IgD-negative memory B cell (primary cell): Measurements from ENCODE around the gene MSX2. TPM values are rescaled to one million over a fixed set of nuclear protein-coding genes. Genes with fewer than 3 reads are reported as not detected.
A peak's percentile ranks its signal among the peaks of the same experiment; 100 is the strongest.

Experiments used
- H3K27ac Mint-ChIP-seq, 3 donors: one replicate each; pipeline ENCODE4 v1.8.0; 2020 to 2022; ENCODE audit warnings: mild to moderate bottlenecking in 3 of 3, mixed read lengths in 3 of 3, moderate library complexity in 1 of 3
- H3K27me3 Mint-ChIP-seq: one replicate; pipeline ENCODE4 v1.8.0; 2021; ENCODE audit warnings: mixed read lengths
- H3K36me3 Mint-ChIP-seq: one replicate; pipeline ENCODE4 v1.8.0; 2020; ENCODE audit warnings: mild to moderate bottlenecking, mixed read lengths
- H3K4me1 Mint-ChIP-seq, 3 donors: one replicate each; pipeline ENCODE4 v1.8.0; 2020 to 2022; ENCODE audit warnings: mixed read lengths in 3 of 3, mild to moderate bottlenecking in 1 of 3
- H3K4me3 Mint-ChIP-seq, 4 donors: one replicate each; pipeline ENCODE4 v1.8.0; 2020 to 2022; ENCODE audit warnings: mild to moderate bottlenecking in 4 of 4, mixed read lengths in 4 of 4, moderate library complexity in 3 of 4
- H3K9me3 Mint-ChIP-seq, 3 donors: one replicate each; pipeline ENCODE4 v1.8.0; 2020 to 2021; ENCODE audit warnings: mixed read lengths in 3 of 3, mild to moderate bottlenecking in 1 of 3
- polyA plus RNA-seq: library from polyadenylated mRNA; unstranded; fragments of 300-500 nt; fragmentation: Illumina TruSeq; gene quantifications from one replicate; pipeline ENCODE4 v1.2.3, GENCODE V29; 2021

MSX2 gene
- not detected for polyA plus RNA-seq

DNA sequence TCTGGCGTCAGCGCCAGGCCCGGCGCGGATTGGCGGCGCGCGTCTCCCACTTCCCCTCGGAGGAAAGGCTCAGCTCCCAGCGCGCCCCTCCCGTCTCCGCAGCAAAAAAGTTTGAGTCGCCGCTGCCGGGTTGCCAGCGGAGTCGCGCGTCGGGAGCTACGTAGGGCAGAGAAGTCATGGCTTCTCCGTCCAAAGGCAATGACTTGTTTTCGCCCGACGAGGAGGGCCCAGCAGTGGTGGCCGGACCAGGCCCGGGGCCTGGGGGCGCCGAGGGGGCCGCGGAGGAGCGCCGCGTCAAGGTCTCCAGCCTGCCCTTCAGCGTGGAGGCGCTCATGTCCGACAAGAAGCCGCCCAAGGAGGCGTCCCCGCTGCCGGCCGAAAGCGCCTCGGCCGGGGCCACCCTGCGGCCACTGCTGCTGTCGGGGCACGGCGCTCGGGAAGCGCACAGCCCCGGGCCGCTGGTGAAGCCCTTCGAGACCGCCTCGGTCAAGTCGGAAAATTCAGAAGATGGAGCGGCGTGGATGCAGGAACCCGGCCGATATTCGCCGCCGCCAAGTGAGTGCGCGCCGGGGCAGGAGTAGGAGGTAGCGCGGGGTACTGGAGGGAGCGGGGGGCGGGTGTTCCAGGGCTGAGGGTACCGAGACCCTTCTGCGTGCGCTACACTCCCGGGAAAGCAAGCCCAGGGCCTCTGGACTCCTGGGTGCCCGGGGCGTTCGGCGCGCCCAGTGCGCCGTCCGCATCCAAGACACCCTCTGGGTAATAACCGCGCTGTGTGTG, at the start of gene MSX2:
MSX2 (plus strand) TSS at position 99 of the 777 bp plus-strand sequence; CDS start at position 177, 78 bp downstream.
- Mint-ChIP-seq H3K36me3 (no peaks in the 10 kb centered on the region), H3K27ac (no peak within 1 kb of the TSS), H3K27me3 (peaks cover 68% of the 10 kb centered on the region), H3K4me1 (peaks cover 0 to 6% (median 4%) of the 10 kb centered on the region in 3 donors), H3K4me3 (peak within 1 kb of the TSS in 1 of 4 donors; percentile 74), H3K9me3 (peaks cover 0 to 4% (median 0%) of the 10 kb centered on the region in 3 donors)

DNA sequence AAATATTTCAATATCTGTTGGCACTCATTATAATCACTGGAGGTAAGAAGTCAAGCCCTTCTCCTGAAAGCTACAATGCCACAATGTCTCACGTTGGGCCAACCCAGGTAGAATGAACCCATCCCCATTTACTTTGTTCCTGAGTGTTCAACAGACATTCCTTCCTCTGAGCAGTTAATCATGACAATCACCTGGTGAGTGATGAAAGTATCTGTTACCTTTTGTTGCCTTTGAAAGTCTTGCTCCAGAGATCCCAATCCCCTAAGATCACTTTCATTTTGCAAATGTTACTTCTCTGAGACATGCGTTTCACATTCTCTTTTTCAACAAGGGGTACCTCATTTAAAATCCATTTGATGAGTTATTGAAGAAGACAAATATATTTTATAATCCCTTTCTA, 49.3 kb upstream of the MSX2 start:
- no peaks in the 10 kb centered on the region for H3K27me3 Mint-ChIP-seq
- H3K4me3 Mint-ChIP-seq, result no peak overlapping the region
- no peaks in the 10 kb centered on the region for H3K36me3 Mint-ChIP-seq
- H3K9me3 Mint-ChIP-seq, result peaks cover 3 to 9% (median 4%) of the 10 kb centered on the region in 3 donors
- no peaks in the 10 kb centered on the region for H3K4me1 Mint-ChIP-seq
- H3K27ac Mint-ChIP-seq, result no peak overlapping the region

DNA sequence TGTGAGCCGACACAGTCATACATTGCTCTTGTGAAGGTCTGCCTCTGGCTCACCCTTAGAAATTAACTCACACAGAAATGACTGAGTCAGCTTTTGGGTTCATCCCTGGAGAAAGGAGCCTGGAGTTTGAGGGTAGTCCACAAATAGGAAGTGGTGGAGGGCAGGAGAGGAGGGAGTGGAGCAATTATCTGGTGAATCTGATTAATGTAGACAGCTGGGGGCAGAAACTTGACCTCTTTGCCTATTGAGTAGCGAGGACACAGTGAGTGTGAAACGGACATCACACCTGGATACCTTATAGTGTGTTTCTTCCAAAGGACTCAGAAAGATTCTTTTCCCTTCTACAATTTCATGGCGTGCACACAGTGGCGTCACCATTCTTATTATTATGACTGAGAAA, 48.5 kb upstream of the MSX2 start:
- Mint-ChIP-seq H3K9me3 (peaks cover 3 to 9% (median 4%) of the 10 kb centered on the region in 3 donors), H3K27ac (no peak overlapping the region), H3K27me3 (no peaks in the 10 kb centered on the region), H3K36me3 (no peaks in the 10 kb centered on the region), H3K4me1 (no peaks in the 10 kb centered on the region), H3K4me3 (no peak overlapping the region)

DNA sequence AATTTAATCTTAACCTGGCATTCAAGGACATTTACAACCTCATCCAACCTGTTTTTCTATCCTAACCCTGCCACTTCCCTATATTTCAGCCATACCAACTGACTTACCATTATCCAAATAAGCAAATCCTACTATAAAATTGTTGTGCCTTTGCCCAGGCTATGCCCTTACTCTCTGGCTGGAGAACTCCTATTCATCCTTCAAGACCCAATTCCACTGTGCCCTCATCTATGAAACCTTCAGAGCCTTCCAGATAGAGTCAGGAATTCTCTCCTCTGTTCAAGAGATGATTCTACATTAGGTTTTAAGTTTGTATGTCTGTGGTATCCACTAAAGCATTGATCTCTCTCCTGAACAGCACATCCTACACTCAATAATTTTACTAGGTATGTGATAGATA, 46.3 kb upstream of the MSX2 start:
- H3K4me1 Mint-ChIP-seq, result no peaks in the 10 kb centered on the region
- no peak overlapping the region for H3K27ac Mint-ChIP-seq
- no peak overlapping the region for H3K4me3 Mint-ChIP-seq
- no peaks in the 10 kb centered on the region for H3K36me3 Mint-ChIP-seq
- H3K9me3 Mint-ChIP-seq, result peaks cover 0 to 9% (median 7%) of the 10 kb centered on the region in 3 donors
- H3K27me3 Mint-ChIP-seq, result no peaks in the 10 kb centered on the region

DNA sequence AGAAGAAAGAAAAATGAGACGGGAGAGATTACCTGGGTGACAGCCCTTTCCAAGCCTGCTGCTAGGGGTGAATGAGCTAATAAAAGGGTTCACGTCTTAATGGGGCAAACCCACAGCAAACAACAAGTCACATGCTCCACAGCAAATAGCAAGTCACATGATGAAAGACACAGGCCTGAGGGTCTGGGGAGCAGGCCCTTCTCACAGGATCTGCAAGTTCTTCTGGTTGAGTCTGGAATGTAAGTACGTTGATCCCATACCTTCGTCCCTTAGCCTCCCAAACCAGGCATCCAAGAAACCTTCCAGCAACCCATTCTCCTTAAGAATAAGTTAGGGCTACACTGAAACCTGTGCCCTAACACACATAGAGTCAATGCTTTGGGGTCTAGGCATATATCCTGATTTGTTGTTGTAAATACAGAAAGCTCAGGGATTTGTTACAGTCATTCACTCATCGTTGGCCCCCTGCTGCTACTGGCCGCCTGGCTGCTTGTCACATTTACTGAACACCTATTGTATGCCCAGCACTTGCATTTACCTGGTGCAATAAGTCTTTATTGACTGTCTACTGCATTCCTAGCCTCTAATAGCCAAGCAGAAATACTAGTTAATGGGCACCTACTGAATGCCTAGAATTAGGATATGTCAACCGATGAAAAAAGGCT, 43.3 kb upstream of the MSX2 start:
- H3K9me3 Mint-ChIP-seq, result peaks cover 4 to 9% (median 7%) of the 10 kb centered on the region in 3 donors
- no peaks in the 10 kb centered on the region for H3K4me1 Mint-ChIP-seq
- no peaks in the 10 kb centered on the region for H3K36me3 Mint-ChIP-seq
- H3K27me3 Mint-ChIP-seq, result no peaks in the 10 kb centered on the region
- no peak overlapping the region for H3K27ac Mint-ChIP-seq
- H3K4me3 Mint-ChIP-seq, result no peak overlapping the region

DNA sequence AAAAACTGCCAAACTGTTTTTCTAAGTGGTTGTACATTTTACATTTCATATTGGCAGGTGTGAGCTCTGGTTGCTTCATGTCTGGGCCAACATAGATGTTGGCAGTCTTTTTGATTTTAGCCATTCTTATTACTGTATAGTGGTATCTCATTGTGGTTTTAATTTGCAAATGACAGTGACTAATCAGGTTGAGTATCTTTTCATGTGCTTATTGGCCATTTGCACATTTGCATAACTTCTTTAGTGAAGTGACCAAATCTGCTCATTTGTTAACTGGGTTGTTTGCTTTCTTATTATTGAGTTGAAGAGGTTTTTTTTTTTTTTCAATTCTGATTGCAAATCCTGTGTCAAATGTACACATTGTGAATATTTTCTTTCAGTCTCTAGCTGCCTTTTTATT, 36.9 kb upstream of the MSX2 start:
- H3K36me3 Mint-ChIP-seq, result no peaks in the 10 kb centered on the region
- H3K27ac Mint-ChIP-seq, result no peak overlapping the region
- peaks cover 0 to 7% (median 0%) of the 10 kb centered on the region in 3 donors for H3K9me3 Mint-ChIP-seq
- H3K4me1 Mint-ChIP-seq, result peaks cover 0 to under 1% (median 0%) of the 10 kb centered on the region in 3 donors
- no peak overlapping the region for H3K4me3 Mint-ChIP-seq
- peaks cover 34% of the 10 kb centered on the region for H3K27me3 Mint-ChIP-seq

DNA sequence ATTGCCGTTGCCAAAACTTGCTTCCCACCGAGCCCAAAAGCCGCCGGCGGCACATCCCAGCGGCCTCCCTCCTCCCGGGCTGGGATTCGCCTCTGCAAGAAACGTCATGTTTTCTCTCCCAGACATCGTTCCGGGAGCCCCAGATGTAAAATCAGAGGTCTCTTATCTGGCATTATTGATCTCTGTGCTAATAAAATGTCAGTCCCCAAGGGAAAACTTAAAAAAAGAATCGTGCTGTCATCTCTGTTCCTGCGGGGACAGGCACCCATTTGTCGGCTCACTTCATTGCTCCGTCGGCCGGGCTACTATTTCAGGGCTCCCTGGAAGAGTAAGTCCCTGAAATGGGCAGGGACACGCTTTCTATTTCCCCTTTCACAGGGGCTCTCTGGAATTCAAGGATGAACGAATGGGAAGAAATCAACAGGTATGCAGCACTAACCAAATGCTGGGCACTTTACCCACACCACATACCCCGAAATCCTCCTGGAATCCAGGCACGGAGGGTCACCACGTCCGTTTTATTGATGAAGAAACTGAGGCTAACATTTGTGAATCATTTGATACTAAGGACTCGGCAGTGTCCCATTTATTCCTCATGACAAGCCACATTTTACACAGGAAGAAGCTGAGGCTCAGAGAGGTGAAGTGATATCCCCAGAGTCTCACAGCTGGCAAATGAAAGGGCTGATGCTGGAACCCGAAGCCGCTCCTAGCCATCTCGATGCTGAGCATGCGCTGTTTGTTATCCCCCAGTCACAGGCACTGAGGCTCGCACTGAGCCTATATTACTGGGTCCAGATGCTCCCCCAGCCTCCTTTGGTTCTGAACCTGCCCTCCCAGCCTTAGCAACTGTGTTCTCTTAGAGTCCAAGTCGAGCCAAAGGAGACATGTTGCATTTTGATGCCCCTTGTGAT, 35.7 kb upstream of the MSX2 start:
- Mint-ChIP-seq H3K4me1 (peaks cover 0 to 3% (median 0%) of the 10 kb centered on the region in 3 donors), H3K36me3 (no peaks in the 10 kb centered on the region), H3K27me3 (peaks cover 43% of the 10 kb centered on the region), H3K9me3 (peaks cover 0 to 5% (median 0%) of the 10 kb centered on the region in 3 donors), H3K27ac (no peak overlapping the region), H3K4me3 (no peak overlapping the region)

DNA sequence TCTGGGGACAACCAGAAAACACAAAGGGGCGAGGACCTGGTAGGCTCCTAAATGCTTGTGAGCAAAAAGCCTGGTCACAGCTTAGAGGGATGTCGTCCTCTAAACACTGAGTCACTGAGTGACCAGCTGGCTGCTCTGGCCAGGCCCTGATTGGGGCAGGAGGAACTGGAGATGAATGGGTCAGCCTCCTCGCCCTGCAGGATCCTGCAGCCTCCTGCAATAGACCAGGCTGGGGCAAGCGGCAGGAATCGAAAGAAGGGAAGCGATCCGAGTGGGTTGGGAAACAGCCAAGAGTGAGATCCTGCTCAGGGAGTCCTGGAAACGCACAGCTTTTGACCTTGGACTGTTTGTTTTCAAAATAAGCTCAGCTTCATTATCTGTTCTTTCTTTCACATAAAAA, 34.1 kb upstream of the MSX2 start:
- Mint-ChIP-seq H3K27ac (no peak overlapping the region), H3K9me3 (peaks cover 0 to 3% (median 0%) of the 10 kb centered on the region in 3 donors), H3K4me3 (peak overlapping the region in 1 of 4 donors; percentile 64), H3K4me1 (peaks cover 0 to 3% (median 0%) of the 10 kb centered on the region in 3 donors), H3K36me3 (peaks cover 1% of the 10 kb centered on the region), H3K27me3 (peaks cover 56% of the 10 kb centered on the region)

DNA sequence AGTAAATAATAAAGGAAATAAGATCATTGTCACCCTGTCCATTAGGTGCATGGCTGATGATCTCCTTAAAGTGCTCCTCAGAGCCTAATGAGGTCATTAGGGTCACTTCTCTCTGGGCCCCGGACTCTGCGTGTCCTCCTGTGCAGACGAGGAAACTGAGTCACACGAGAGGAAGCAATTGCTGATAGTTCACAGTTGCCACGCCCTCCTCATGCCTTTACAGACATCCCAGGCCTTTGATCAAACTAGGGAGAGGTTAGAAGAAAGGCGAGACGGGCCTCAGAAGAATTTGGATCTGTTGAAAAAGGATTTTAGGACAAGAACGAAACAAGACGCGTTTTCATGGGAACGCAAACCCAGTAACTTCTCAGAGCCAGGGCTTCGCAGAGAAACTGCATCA, 32.0 kb upstream of the MSX2 start:
- Mint-ChIP-seq H3K9me3 (peaks cover 0 to 3% (median 0%) of the 10 kb centered on the region in 3 donors), H3K36me3 (peaks cover 1% of the 10 kb centered on the region), H3K4me1 (peaks cover 0 to 3% (median 0%) of the 10 kb centered on the region in 3 donors), H3K4me3 (no peak overlapping the region), H3K27me3 (peaks cover 57% of the 10 kb centered on the region), H3K27ac (no peak overlapping the region)

DNA sequence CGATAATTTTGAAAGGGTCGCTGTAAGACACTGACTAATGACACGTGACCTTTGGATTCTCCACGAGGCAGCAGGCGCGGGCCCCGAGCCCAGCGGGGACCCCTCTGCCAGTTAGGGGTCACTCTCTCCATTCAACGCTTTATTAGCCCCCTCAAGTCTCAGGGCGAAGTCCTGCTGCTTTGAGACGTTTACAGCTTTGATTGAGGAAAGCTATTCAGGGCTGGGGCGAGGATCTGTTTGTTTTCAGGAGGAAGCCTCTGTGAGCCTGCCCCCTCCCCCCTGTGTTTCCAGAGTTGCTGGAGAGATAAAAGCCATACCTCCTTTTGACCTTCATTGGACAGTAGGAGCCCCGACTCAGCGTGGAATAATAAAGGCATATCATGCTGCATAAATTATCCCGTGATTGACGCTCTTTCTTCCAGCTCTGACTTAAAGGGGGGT, 31.4 kb upstream of the MSX2 start:
- Mint-ChIP-seq H3K27ac (no peak overlapping the region), H3K4me3 (peak overlapping the region in 1 of 4 donors; percentile 54), H3K36me3 (peaks cover 1% of the 10 kb centered on the region), H3K4me1 (peaks cover 0 to 3% (median 0%) of the 10 kb centered on the region in 3 donors), H3K9me3 (peaks cover 0 to 3% (median 0%) of the 10 kb centered on the region in 3 donors), H3K27me3 (peaks cover 56% of the 10 kb centered on the region)

DNA sequence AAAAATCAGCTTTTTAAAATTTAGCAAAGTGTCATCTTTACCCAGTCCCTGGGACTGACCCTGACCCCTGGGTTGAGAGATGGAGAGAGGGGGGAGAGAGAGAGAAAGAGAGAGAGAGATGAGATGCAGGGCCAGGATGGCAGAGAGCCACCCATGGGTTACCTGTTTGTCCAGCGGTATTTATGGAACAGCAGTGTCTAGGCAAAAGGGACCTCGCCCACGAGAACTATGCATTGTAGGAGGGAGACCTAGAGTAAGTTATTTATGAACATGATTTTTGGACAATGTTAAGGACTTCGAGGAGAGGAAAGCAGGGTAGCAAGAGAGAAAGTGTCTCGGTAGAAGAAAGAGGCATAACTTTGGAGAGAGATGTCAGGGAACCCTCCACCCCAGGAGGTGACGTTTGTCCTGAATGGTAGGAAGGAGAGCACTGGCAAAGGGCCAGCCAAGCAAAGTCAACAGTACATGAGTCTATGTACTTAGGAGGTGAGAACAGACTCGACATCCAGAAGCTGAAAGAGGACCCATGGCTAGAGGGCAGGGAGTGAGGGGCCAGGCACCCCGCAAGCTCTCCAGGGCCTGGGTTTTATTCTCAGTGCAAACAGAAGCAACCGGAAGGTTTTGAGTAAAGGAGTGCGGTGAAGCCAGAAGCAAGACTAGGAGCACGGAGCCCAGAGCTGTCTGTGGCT, 30.5 kb upstream of the MSX2 start:
- H3K36me3 Mint-ChIP-seq, result peaks cover 1% of the 10 kb centered on the region
- no peak overlapping the region for H3K4me3 Mint-ChIP-seq
- H3K27me3 Mint-ChIP-seq, result peaks cover 48% of the 10 kb centered on the region
- peaks cover 0 to 3% (median 0%) of the 10 kb centered on the region in 3 donors for H3K4me1 Mint-ChIP-seq
- no peak overlapping the region for H3K27ac Mint-ChIP-seq
- peaks cover 0 to 3% (median 0%) of the 10 kb centered on the region in 3 donors for H3K9me3 Mint-ChIP-seq

DNA sequence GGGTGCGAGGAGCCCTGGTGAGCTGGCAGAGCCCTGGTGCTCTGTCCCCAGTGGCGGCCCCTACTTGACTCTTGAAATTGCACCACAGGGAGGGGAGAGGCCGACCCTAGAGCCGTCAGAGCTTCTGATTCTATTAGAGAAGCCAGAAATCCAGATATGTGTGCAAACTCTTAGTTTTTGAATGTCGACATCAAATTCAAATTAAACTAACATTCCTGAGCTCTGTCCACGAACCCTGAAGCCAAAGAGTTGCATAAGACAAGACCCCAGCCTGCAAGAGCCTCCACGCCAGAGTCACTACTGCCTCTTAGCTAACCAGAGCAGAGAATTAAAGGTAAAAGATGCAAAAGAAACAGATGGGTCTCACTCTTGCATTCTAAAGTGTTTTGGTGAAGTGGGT, 29.8 kb upstream of the MSX2 start:
- H3K4me1 Mint-ChIP-seq, result peaks cover 0 to 3% (median 0%) of the 10 kb centered on the region in 3 donors
- H3K9me3 Mint-ChIP-seq, result peaks cover 0 to 3% (median 0%) of the 10 kb centered on the region in 3 donors
- no peak overlapping the region for H3K27ac Mint-ChIP-seq
- peaks cover 1% of the 10 kb centered on the region for H3K36me3 Mint-ChIP-seq
- H3K4me3 Mint-ChIP-seq, result no peak overlapping the region
- H3K27me3 Mint-ChIP-seq, result peaks cover 45% of the 10 kb centered on the region

DNA sequence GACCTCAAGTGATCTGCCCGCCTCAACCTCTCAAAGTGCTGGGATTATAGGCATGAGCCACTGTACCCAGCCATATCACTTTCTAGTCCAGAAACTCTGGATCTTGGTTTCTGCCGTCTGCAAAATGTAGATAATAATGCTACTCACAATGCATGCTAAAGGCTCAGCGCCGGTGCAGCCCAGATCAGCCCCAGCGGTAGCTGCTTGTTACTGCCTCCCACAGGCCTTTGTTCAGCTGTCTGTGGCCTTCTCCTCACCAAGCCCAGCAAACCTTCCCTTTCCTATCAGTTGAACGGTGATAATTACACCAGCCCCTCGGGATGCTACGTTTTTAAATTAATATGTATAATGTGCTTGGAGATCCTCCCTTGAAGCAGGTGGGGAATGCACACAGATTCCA, 26.2 kb upstream of the MSX2 start:
- no peaks in the 10 kb centered on the region for H3K4me1 Mint-ChIP-seq
- peaks cover 5% of the 10 kb centered on the region for H3K36me3 Mint-ChIP-seq
- no peak overlapping the region for H3K4me3 Mint-ChIP-seq
- no peak overlapping the region for H3K27ac Mint-ChIP-seq
- H3K27me3 Mint-ChIP-seq, result peaks cover 18% of the 10 kb centered on the region
- peaks cover 0 to 3% (median 2%) of the 10 kb centered on the region in 3 donors for H3K9me3 Mint-ChIP-seq

DNA sequence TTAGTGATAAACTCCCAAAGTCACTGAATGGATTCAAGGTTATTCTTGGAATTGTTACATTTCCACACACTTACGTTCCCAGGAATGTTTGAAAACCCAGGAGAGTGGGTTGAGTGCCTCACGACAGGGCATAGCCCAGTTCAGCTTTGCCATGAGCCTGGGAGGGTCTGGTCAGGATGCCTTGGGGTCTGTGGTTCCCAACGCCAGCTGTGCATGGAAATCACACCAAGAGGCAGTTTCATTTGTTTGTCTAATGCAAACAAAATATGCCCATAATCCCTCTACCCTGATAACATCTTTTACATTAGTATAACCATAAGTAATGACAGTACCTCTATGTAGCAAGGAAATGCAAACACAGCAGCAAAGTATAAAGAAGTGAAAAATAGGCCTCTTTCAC, 25.3 kb upstream of the MSX2 start:
- H3K36me3 Mint-ChIP-seq, result peaks cover 5% of the 10 kb centered on the region

More for the DNA sequence above, 25.3 kb upstream of the MSX2 start:
- no peaks in the 10 kb centered on the region for H3K4me1 Mint-ChIP-seq
- H3K9me3 Mint-ChIP-seq, result peaks cover 0 to 2% (median 0%) of the 10 kb centered on the region in 3 donors
- no peak overlapping the region for H3K4me3 Mint-ChIP-seq
- H3K27me3 Mint-ChIP-seq, result peaks cover 12% of the 10 kb centered on the region
- H3K27ac Mint-ChIP-seq, result no peak overlapping the region
